SJSA1 (cell line): Measurements from ENCODE around the gene TBC1D9. TPM values are rescaled to one million over a fixed set of nuclear protein-coding genes. Genes with fewer than 3 reads are reported as not detected.

Source experiments
- DNase-seq, 2 experiments: peaks; one replicate each; pipeline ENCODE4 v3.0.0-alpha.2; 2015 to 2020; ENCODE audit warnings: low spot score in 2 of 2, low read depth in 1 of 2
- H3K27ac ChIP-seq: fragments of 250-450 bp; sonication (Bioruptor Pico); 2 replicates; pipeline ENCODE4 v1.5.1; 2020; ENCODE audit warnings: mild to moderate bottlenecking, moderate library complexity
- H3K27me3 ChIP-seq: fragments of 250-450 bp; sonication (Bioruptor Pico); replicated peaks from 2 replicates; pipeline ENCODE4 v1.5.1; 2020; ENCODE audit warnings: mild to moderate bottlenecking, moderate library complexity
- H3K36me3 ChIP-seq: fragments of 250-450 bp; sonication (Bioruptor Pico); 2 replicates; pipeline ENCODE4 v1.5.1; 2020; ENCODE audit warnings: mild to moderate bottlenecking
- H3K4me1 ChIP-seq: fragments of 250-450 bp; sonication (Bioruptor Pico); replicated peaks from 2 replicates; pipeline ENCODE4 v1.6.1; 2021; ENCODE audit warnings: mild to moderate bottlenecking
- H3K4me3 ChIP-seq: fragments of 250-450 bp; sonication (Bioruptor Pico); 2 replicates; pipeline ENCODE4 v1.5.1; 2020; ENCODE audit warnings: mild to moderate bottlenecking
- H3K9me3 ChIP-seq: fragments of 250-450 bp; sonication (Bioruptor Pico); replicated peaks from 2 replicates; pipeline ENCODE4 v1.5.1; 2020; ENCODE audit warnings: mild to moderate bottlenecking
- total RNA-seq: library from RNA; depleted of rRNA; stranded (reverse); fragments of >200 nt; shearing (Covaris generic); gene quantifications from 2 replicates; pipeline ENCODE4 v1.2.3, GENCODE V29; 2014

The TBC1D9 gene
- total RNA-seq, 1 experiment from 2014 or later, result 19.0 TPM

- no peaks in the 10 kb centered on the region for H3K4me1 ChIP-seq
- no peak overlapping the region for H3K27ac ChIP-seq
- H3K4me3 ChIP-seq, result no peak overlapping the region
- DNase-seq, result peak in 1 of 2 experiments; percentile 36
- no peaks in the 10 kb centered on the region for H3K9me3 ChIP-seq
- H3K27me3 ChIP-seq, result no peaks in the 10 kb centered on the region
- H3K36me3 ChIP-seq, result no peaks in the 10 kb centered on the region
These were observed 146.4 kb downstream of the TBC1D9 start for GRCh38 chr4:140609548-140610425.

GRCh38 chr4:140607852-140608251, 148.3 kb downstream of the TBC1D9 start:
- no peak for DNase-seq
- H3K9me3 ChIP-seq, result no peaks in the 10 kb centered on the region
- no peak overlapping the region for H3K27ac ChIP-seq
- H3K4me3 ChIP-seq, result no peak overlapping the region
- H3K4me1 ChIP-seq, result no peaks in the 10 kb centered on the region
- no peaks in the 10 kb centered on the region for H3K36me3 ChIP-seq
- no peaks in the 10 kb centered on the region for H3K27me3 ChIP-seq

GRCh38 chr4:140604544-140604943, 151.6 kb downstream of the TBC1D9 start:
- H3K27ac ChIP-seq, result no peak overlapping the region
- H3K36me3 ChIP-seq, result no peaks in the 10 kb centered on the region
- H3K27me3 ChIP-seq, result 0 out of 2 replicates have a peak, but pooled peaks cover 4% of the 10 kb centered on the region
- H3K9me3 ChIP-seq, result no peaks in the 10 kb centered on the region
- no peak for DNase-seq
- H3K4me3 ChIP-seq, result no peak overlapping the region
- no peaks in the 10 kb centered on the region for H3K4me1 ChIP-seq

GRCh38 chr4:140603286-140603685, 152.9 kb downstream of the TBC1D9 start:
- Histone ChIP-seq H3K4me1 (no peaks in the 10 kb centered on the region), H3K27ac (no peak overlapping the region), H3K27me3 (0 out of 2 replicates have a peak, but pooled peaks cover 4% of the 10 kb centered on the region)

GRCh38 chr4:140602714-140603113, 153.5 kb downstream of the TBC1D9 start:
- Histone ChIP-seq H3K36me3 (no peaks in the 10 kb centered on the region), H3K4me1 (no peaks in the 10 kb centered on the region), H3K27me3 (0 out of 2 replicates have a peak, but pooled peaks cover 4% of the 10 kb centered on the region), H3K4me3 (no peak overlapping the region), H3K27ac (no peak overlapping the region), H3K9me3 (no peaks in the 10 kb centered on the region)
- DNase-seq, result no peak

More at GRCh38 chr4:140603286-140603685, 152.9 kb downstream of the TBC1D9 start:
- DNase-seq, result no peak
- no peaks in the 10 kb centered on the region for H3K36me3 ChIP-seq
- no peak overlapping the region for H3K4me3 ChIP-seq
- H3K9me3 ChIP-seq, result no peaks in the 10 kb centered on the region

GRCh38 chr4:140600408-140600807, 155.8 kb downstream of the TBC1D9 start:
- no peak for DNase-seq
- no peak overlapping the region for H3K27ac ChIP-seq
- 0 out of 2 replicates have a peak, but pooled peaks cover 4% of the 10 kb centered on the region for H3K27me3 ChIP-seq
- H3K4me1 ChIP-seq, result no peaks in the 10 kb centered on the region
- H3K9me3 ChIP-seq, result no peaks in the 10 kb centered on the region
- no peaks in the 10 kb centered on the region for H3K36me3 ChIP-seq
- no peak overlapping the region for H3K4me3 ChIP-seq

- H3K27ac ChIP-seq, result no peak overlapping the region
- no peak overlapping the region for H3K4me3 ChIP-seq
- H3K27me3 ChIP-seq, result 0 out of 2 replicates have a peak, but pooled peaks cover 8% of the 10 kb centered on the region
- no peaks in the 10 kb centered on the region for H3K36me3 ChIP-seq
- H3K9me3 ChIP-seq, result no peaks in the 10 kb centered on the region
- DNase-seq, result no peak
- H3K4me1 ChIP-seq, result no peaks in the 10 kb centered on the region
These were observed 161.1 kb downstream of the TBC1D9 start for GRCh38 chr4:140595065-140595464.

GRCh38 chr4:140584439-140584838, 171.7 kb downstream of the TBC1D9 start:
- no peak for DNase-seq
- H3K27ac ChIP-seq, result no peak overlapping the region
- H3K9me3 ChIP-seq, result no peaks in the 10 kb centered on the region
- no peak overlapping the region for H3K4me3 ChIP-seq
- H3K36me3 ChIP-seq, result no peaks in the 10 kb centered on the region
- H3K27me3 ChIP-seq, result peaks cover 8% of the 10 kb centered on the region; the same call in 1 of the 2 replicates
- H3K4me1 ChIP-seq, result no peaks in the 10 kb centered on the region

GRCh38 chr4:140581078-140581477, 175.1 kb downstream of the TBC1D9 start:
- 0 out of 2 replicates have a peak, but pooled peaks cover 14% of the 10 kb centered on the region for H3K27me3 ChIP-seq
- H3K9me3 ChIP-seq, result no peaks in the 10 kb centered on the region
- H3K36me3 ChIP-seq, result no peaks in the 10 kb centered on the region
- DNase-seq, result no peak
- H3K27ac ChIP-seq, result no peak overlapping the region
- no peaks in the 10 kb centered on the region for H3K4me1 ChIP-seq
- H3K4me3 ChIP-seq, result no peak overlapping the region

GRCh38 chr4:140579278-140579677, 176.9 kb downstream of the TBC1D9 start:
- no peaks in the 10 kb centered on the region for H3K36me3 ChIP-seq
- peaks cover 18% of the 10 kb centered on the region; the same call in 1 of the 2 replicates for H3K27me3 ChIP-seq
- no peak for DNase-seq
- no peak overlapping the region for H3K27ac ChIP-seq
- H3K4me3 ChIP-seq, result no peak overlapping the region
- H3K4me1 ChIP-seq, result no peaks in the 10 kb centered on the region
- H3K9me3 ChIP-seq, result no peaks in the 10 kb centered on the region

- Histone ChIP-seq H3K27me3 (peaks cover 24% of the 10 kb centered on the region), H3K27ac (no peak overlapping the region), H3K9me3 (no peaks in the 10 kb centered on the region), H3K4me3 (no peak overlapping the region), H3K4me1 (no peaks in the 10 kb centered on the region), H3K36me3 (no peaks in the 10 kb centered on the region)
- no peak for DNase-seq
These were observed 180.7 kb downstream of the TBC1D9 start for GRCh38 chr4:140575489-140575888.

GRCh38 chr4:140571620-140572019, 184.6 kb downstream of the TBC1D9 start:
- no peak overlapping the region for H3K27ac ChIP-seq
- H3K27me3 ChIP-seq, result peaks cover 47% of the 10 kb centered on the region
- H3K9me3 ChIP-seq, result no peaks in the 10 kb centered on the region
- H3K4me1 ChIP-seq, result peaks cover 9% of the 10 kb centered on the region
- no peaks in the 10 kb centered on the region for H3K36me3 ChIP-seq
- DNase-seq, result no peak
- no peak overlapping the region for H3K4me3 ChIP-seq
